ENCODE measurements around the gene ZNF197.

GRCh38 chr3:44678480-44679116, 53.8 kb downstream of the ZNF197 start:
- TF ChIP-seq CTCF (conservative IDR thresholded peaks at IDR 0.05; ENCODE audit: low read length): no peak
- TF ChIP-seq EZH2phosphoT487 (IDR thresholded peaks at IDR 0.05; ENCODE audit: borderline replicate concordance): no peak

Measured in Loucy (cell line).